Measurements from ENCODE around the gene SMPX. TPM values are rescaled to one million over a fixed set of nuclear protein-coding genes. Genes with fewer than 3 reads are reported as not detected.
A peak's percentile ranks its signal among the peaks of the same experiment; 100 is the strongest.

The SMPX gene
- total RNA-seq, 1 experiment from 2014 or later, result 1.4 TPM

- in situ Hi-C loops (cut with HindIII; ENCODE audit: low pct_unique_long_range_greater_than_20kb, low sequenced_read_pairs), result no loop called here
- DNase-seq (ENCODE audit: low read depth), result no peak
These were observed 34.1 kb downstream of the SMPX start for GRCh38 chrX:21723814-21724213.

GRCh38 chrX:21723084-21723483 is 34.8 kb downstream of the SMPX start:
- in situ Hi-C loops (cut with HindIII; ENCODE audit: low pct_unique_long_range_greater_than_20kb, low sequenced_read_pairs), result no loop called here
- DNase-seq (ENCODE audit: low read depth), result no peak

DNA sequence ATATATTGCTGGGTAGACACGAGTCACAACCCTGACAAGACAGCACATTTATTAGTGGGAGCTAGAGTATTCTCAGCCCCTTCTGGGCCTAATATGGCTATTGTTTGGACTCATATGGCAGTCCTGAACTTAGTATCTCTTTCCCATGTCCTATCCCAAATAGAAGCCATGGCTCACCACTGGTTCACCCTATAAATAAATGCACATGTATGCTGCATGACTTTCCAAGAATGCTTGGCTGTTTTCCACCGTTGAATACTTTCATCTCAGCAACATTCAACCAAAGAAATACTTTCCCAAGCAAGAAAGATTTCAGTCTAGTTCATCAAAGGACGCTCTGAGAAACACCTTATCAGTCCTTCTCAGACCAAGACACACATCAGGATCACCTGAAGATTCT is 36.7 kb downstream of the SMPX start:
- in situ Hi-C loops (cut with HindIII; ENCODE audit: low pct_unique_long_range_greater_than_20kb, low sequenced_read_pairs), result no loop called here
- DNase-seq (ENCODE audit: low read depth), result no peak

DNA sequence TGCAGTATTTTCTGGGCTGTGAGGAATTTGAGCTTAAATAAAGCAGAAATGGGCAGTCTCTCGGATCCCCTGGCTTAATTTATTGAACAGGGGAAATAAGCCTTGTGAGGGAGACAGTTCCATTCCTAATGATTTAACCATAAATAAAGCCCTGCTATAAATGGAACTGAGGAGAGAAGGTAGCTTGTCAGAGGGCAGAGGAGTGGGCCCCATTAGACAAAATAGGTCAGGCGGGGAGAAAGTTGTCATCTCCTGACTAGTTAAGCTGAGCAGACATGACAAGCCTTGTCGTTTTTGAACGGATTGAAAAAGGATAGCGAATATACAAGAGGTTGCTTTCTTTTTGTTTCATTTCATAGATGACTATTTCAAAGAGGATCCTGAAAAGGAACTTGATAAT is 39.3 kb downstream of the SMPX start:
- in situ Hi-C loops (cut with HindIII; ENCODE audit: low pct_unique_long_range_greater_than_20kb, low sequenced_read_pairs), result no loop called here
- DNase-seq (ENCODE audit: low read depth), result no peak

DNA sequence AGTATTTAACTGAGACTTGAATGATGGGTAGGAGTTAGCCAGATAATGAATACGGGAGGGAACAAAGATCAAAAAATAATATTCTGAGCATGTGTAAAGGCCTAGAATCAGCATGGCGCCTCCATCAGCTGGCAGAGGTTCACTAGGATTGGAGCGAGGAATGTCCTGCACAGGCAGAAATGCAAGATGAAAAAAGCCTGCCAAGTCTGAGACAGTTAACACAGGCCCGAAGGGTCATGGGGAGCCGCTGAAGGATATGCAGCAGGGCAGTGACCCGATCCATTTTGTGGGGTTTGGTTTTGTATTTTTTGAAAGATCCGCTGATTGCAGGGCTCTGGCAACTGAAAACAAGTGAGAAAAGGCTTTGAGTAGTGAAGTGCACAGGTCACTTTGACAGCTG is 40.1 kb downstream of the SMPX start:
- in situ Hi-C loops (cut with HindIII; ENCODE audit: low pct_unique_long_range_greater_than_20kb, low sequenced_read_pairs), result no loop called here
- no peak for DNase-seq (ENCODE audit: low read depth)

GRCh38 chrX:21715825-21716224 is 42.1 kb downstream of the SMPX start:
- no peak for DNase-seq (ENCODE audit: low read depth)
- in situ Hi-C loops (cut with HindIII; ENCODE audit: low pct_unique_long_range_greater_than_20kb, low sequenced_read_pairs), result no loop called here

DNA sequence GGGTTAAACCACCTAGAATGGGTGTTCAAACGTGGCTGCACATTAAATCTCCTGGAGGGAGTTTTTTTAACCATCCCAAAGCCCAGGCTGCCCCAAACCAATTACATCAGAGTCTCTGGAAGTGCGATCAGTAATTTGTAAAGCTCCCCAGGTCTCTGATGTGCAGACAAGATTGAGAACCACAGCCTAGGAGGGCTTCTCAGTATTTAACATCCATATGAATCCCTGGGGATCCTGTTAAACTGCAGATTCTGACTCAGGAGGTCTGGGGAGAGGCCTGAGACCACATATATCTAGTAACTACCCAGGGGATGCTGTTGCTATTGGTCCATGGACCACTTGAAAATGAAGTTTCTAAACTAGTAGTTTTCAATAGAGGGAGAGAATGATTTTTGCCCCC is 42.6 kb downstream of the SMPX start:
- in situ Hi-C loops (cut with HindIII; ENCODE audit: low pct_unique_long_range_greater_than_20kb, low sequenced_read_pairs), result no loop called here
- no peak for DNase-seq (ENCODE audit: low read depth)

GRCh38 chrX:21711848-21712197 is 46.1 kb downstream of the SMPX start:
- in situ Hi-C loops (cut with HindIII; ENCODE audit: low pct_unique_long_range_greater_than_20kb, low sequenced_read_pairs), result no loop called here
- no peak for DNase-seq (ENCODE audit: low read depth)

- in situ Hi-C loops (cut with HindIII; ENCODE audit: low pct_unique_long_range_greater_than_20kb, low sequenced_read_pairs), result no loop called here
- no peak for DNase-seq (ENCODE audit: low read depth)
These were observed 46.6 kb downstream of the SMPX start for GRCh38 chrX:21711129-21711847.

DNA sequence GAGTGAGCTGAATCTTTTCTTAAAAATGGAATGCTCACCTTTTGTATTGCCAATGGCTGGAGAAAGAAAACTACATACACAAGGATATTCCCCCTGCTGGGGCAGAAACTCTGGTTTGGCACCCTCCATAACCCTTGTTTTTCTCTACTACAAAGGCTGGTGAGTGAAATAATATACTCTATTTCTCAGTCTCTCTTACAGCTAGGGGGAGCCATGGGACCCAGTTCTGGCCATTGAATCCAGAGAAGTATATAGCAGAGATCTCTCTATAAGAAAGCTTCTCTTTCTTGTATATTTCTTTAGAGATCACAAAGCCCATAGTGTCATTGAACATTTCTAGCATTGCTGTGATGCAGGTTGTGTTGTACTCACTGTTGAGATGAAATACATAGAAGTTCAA is 49.8 kb downstream of the SMPX start:
- in situ Hi-C loops (cut with HindIII; ENCODE audit: low pct_unique_long_range_greater_than_20kb, low sequenced_read_pairs), result no loop called here
- no peak for DNase-seq (ENCODE audit: low read depth)

DNA sequence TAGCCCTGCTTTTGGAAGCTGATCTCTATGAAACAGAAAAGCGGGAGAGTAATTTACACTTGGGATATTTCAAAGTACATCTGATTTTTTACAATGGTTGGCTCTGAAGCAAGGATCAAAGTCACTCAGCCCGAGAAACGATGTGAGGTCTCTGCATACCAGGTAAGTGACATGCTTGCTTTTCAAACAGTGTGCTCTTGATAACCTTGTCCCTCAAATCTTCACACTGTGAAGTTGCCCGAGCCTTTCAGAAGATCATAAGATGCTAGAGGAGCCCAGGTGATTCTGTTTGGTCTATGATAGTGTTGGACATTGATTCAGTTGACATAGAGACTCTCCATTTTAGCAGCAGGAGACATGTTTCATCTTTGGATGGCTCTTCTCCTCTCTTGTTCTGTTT is 52.7 kb downstream of the SMPX start:
- DNase-seq (ENCODE audit: low read depth), result no peak
- in situ Hi-C loops (cut with HindIII; ENCODE audit: low pct_unique_long_range_greater_than_20kb, low sequenced_read_pairs), result no loop called here

- in situ Hi-C loops (cut with HindIII; ENCODE audit: low pct_unique_long_range_greater_than_20kb, low sequenced_read_pairs), result no loop called here
These were observed 55.2 kb downstream of the SMPX start for GRCh38 chrX:21702725-21703124.

DNA sequence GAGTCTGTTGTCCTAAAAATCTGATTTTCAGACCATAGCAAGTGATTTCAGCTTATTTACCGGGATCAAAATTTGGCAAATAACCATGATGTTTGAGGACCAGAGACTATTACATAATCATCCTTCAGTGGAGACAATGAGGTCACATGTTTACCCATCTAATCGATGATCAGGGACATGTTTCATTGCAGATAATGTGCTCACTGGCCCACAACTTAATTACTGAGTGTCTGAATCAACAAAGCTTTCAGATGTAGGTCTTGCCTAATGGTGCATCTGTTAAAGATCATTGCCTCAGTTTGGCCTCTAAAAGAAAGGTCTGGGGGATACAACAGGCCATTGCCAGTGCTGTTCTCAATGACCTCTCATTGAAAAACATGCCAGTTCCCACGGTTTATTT is 56.9 kb downstream of the SMPX start:
- no peak for DNase-seq (ENCODE audit: low read depth)
- in situ Hi-C loops (cut with HindIII; ENCODE audit: low pct_unique_long_range_greater_than_20kb, low sequenced_read_pairs), result no loop called here

More at GRCh38 chrX:21702725-21703124, 55.2 kb downstream of the SMPX start:
- no peak for DNase-seq (ENCODE audit: low read depth)

GRCh38 chrX:21700275-21700674 is 57.6 kb downstream of the SMPX start:
- no peak for DNase-seq (ENCODE audit: low read depth)
- in situ Hi-C loops (cut with HindIII; ENCODE audit: low pct_unique_long_range_greater_than_20kb, low sequenced_read_pairs), result no loop called here

GRCh38 chrX:21699136-21699535 is 58.8 kb downstream of the SMPX start:
- in situ Hi-C loops (cut with HindIII; ENCODE audit: low pct_unique_long_range_greater_than_20kb, low sequenced_read_pairs), result no loop called here
- DNase-seq (ENCODE audit: low read depth), result no peak

- DNase-seq (ENCODE audit: low read depth), result no peak
- in situ Hi-C loops (cut with HindIII; ENCODE audit: low pct_unique_long_range_greater_than_20kb, low sequenced_read_pairs), result no loop called here
These were observed 59.6 kb downstream of the SMPX start for GRCh38 chrX:21698272-21698671.

GRCh38 chrX:21691512-21692018 is 66.4 kb downstream of the SMPX start:
- DNase-seq (ENCODE audit: low read depth), result no peak
- in situ Hi-C loops (cut with HindIII; ENCODE audit: low pct_unique_long_range_greater_than_20kb, low sequenced_read_pairs), result no loop called here

GRCh38 chrX:21683941-21684340 is 74.0 kb downstream of the SMPX start:
- DNase-seq (ENCODE audit: low read depth), result no peak

DNA sequence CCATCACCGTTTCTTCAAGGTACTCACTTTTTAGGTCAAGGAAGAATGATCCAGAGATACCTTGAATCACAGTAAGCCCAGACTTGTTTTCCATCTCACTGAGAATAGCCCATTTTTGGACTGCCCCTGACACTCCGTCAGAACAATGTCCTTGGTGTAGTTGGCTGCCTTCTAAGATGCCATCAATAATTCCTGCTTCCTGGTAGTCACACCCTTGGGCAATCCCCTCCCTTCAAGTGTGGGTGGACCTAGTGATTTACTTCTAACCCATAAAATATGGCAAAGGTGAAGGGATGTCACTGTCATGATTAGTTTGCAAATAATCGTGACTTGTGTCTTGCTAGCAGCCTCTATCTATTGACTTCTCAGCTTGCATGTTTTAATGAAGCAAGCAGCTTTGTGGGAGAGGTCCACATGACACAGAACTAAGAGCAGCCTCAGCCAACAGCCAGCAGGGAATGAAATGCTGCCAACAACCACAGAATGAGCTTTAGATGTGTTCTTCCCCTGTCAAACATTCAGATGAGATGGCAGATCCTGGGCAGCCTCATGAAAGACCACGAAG is 79.8 kb downstream of the SMPX start:
- peak; percentile 34 for DNase-seq (ENCODE audit: low read depth)
- in situ Hi-C loops (cut with HindIII; ENCODE audit: low pct_unique_long_range_greater_than_20kb, low sequenced_read_pairs), result no loop called here

More at GRCh38 chrX:21683941-21684340, 74.0 kb downstream of the SMPX start:
- in situ Hi-C loops (cut with HindIII; ENCODE audit: low pct_unique_long_range_greater_than_20kb, low sequenced_read_pairs), result no loop called here

DNA sequence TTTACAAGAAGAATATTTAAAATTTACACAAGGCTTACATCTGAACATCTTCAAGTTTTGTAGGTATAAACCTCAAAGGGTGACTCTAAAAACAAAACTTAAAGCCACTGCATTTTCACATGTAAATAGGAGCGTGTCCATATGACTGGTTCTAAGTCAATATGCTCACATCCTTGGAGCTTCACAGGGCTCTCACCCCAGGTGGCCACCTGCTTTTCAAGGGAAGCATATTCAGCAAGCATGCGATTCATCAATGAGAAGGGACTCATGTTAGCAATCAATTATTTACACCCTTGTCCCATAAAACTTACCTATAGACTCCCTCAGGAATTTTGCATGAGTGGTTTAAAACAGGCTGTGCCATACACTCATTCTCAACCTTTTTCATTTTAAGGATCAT is 82.0 kb downstream of the SMPX start:
- DNase-seq (ENCODE audit: low read depth), result no peak
- in situ Hi-C loops (cut with HindIII; ENCODE audit: low pct_unique_long_range_greater_than_20kb, low sequenced_read_pairs), result no loop called here
